ENCODE measurements around the gene ATP2B2. TPM values are rescaled to one million over a fixed set of nuclear protein-coding genes. Genes with fewer than 3 reads are reported as not detected.

Gene ATP2B2
- total and polyA plus RNA-seq, 8 donors: 0.01 to 0.18 (median 0.06) TPM; not detected in 1

DNA sequence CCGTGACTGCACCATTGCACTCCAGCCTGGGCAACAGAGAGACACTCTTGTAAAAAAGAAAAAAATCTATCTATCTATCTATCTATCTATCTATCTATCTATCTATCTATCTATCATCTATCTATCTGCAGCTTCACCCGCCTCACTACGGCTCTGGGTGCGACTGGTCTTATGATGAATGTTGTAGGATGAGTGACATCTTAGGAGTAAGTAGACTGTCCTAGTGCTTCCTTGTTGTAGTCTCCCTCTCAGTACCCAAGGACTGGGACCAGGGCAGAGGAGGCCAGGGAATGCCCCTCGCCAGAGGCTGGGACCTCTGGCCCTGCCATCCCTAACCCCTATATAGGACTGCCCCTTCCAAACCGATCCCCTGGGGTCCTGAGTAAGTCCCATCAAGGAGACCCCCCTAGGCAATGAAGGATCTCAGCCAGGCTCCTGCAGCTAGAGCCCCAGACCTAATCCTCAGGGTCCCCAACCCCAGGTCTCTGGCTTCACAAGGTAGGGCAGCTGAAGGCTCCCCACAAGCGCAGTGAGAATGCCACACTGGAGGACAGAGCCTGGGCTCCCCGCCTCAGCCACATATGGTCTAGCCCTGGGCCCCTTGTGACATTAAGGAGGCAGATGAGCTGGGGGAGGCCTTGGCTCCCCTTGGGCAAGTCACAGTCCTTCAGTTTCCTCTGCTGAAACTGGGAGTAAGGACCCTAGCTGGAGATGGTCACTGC, 183.6 kb downstream of the ATP2B2 start:
- TF ChIP-seq, protein P1, sequence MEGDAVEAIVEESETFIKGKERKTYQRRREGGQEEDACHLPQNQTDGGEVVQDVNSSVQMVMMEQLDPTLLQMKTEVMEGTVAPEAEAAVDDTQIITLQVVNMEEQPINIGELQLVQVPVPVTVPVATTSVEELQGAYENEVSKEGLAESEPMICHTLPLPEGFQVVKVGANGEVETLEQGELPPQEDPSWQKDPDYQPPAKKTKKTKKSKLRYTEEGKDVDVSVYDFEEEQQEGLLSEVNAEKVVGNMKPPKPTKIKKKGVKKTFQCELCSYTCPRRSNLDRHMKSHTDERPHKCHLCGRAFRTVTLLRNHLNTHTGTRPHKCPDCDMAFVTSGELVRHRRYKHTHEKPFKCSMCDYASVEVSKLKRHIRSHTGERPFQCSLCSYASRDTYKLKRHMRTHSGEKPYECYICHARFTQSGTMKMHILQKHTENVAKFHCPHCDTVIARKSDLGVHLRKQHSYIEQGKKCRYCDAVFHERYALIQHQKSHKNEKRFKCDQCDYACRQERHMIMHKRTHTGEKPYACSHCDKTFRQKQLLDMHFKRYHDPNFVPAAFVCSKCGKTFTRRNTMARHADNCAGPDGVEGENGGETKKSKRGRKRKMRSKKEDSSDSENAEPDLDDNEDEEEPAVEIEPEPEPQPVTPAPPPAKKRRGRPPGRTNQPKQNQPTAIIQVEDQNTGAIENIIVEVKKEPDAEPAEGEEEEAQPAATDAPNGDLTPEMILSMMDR (IDR thresholded peaks at IDR 0.05): no peak
- Histone ChIP-seq H3K27ac (peak overlapping the region in 1 of 2 donors; percentile 86), H3K36me3 (peaks cover 3 to 22% of the 10 kb centered on the region in 2 donors), H3K27me3 (peaks cover 0 to 7% of the 10 kb centered on the region in 2 donors), H3K4me3 (peak overlapping the region in 1 of 2 donors; percentile 84), H3K9me3 (no peaks in the 10 kb centered on the region), H3K4me1 (peaks cover 7 to 30% of the 10 kb centered on the region in 2 donors)
- intact Hi-C loops (cut with DNase I): no loop called here
- ATAC-seq: no peak
- DNase-seq: no peak

DNA sequence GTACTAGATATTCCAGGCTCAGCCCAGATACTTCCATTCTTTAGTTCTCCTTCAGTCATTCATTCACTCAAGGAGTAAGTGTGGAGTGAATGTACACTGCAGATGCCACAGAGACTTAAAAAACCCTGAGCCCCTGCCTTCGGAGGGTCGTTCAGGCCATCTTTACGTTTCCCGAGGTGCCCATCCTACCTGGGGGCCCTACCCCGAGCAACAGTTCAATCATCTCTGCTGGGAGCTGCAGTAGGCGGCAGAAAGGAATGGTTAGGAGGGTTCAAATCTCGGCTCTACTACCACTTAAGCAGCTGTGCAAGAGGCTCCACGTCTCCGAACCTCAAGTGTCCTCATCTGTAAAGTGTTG, 185.1 kb downstream of the ATP2B2 start:
- ATAC-seq (peak; percentile 22), DNase-seq (no peak)
- no peaks in the 10 kb centered on the region for H3K9me3 ChIP-seq
- H3K36me3 ChIP-seq: peaks cover 10 to 37% of the 10 kb centered on the region in 2 donors
- no peaks in the 10 kb centered on the region for H3K27me3 ChIP-seq
- H3K4me1 ChIP-seq: peaks cover 7 to 30% of the 10 kb centered on the region in 2 donors
- peak overlapping the region; percentile 84 to 95 for H3K4me3 ChIP-seq
- peak overlapping the region; percentile 82 to 86 for H3K27ac ChIP-seq
- TF ChIP-seq, protein P1 (IDR thresholded peaks at IDR 0.05): no peak
- intact Hi-C loops (cut with DNase I): no loop called here

DNA sequence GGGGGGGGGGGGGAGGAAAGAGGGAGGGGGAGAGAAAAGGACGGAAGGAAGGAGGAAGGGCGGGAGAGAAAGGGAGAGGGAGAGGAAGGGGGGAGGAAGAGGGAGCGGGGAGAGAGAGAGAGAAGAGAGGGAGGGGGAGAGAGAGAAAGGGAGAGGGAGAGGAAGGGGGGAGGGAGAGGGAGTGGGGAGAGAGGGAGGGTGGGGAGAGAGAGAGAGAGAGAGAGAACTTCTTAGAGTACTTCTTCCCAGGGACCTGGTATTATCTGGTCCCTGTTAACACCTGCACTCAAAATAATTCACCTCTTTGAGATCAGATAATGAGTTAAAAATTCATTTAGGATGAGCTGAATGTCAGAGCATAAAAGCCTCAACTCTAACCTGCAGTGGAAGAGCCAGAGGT, 185.6 kb downstream of the ATP2B2 start:
- no peak for DNase-seq
- peak overlapping the region; percentile 84 to 95 for H3K4me3 ChIP-seq
- ATAC-seq: no peak
- TF ChIP-seq, protein P1 (IDR thresholded peaks at IDR 0.05): no peak
- H3K27ac ChIP-seq: no peak overlapping the region
- peaks cover 13 to 42% of the 10 kb centered on the region in 2 donors for H3K36me3 ChIP-seq
- H3K27me3 ChIP-seq: no peaks in the 10 kb centered on the region
- no peaks in the 10 kb centered on the region for H3K9me3 ChIP-seq
- intact Hi-C loops (cut with DNase I): no loop called here
- peaks cover 7 to 30% of the 10 kb centered on the region in 2 donors for H3K4me1 ChIP-seq

DNA sequence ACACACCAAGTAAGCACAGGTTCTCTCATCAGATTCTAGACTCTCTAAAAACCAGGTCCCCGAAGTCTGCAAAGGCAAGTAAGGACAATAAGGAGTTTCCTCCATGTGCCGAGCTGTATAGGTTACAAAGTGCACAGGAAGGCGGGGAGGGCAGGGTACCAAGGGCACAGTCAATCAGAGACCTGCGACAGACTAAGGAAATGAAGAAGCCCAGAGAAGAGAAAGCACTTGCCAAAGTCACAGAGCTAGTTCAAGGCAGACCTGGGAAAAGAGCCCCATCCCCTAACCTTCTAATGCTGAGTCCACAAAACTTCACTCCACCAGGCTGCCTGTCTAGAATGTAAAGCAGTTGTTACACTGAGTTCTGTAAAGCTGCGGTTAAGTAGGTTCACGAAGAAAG, 186.1 kb downstream of the ATP2B2 start:
- Histone ChIP-seq H3K4me3 (peak overlapping the region in 1 of 2 donors; percentile 84), H3K27ac (no peak overlapping the region), H3K27me3 (no peaks in the 10 kb centered on the region), H3K9me3 (no peaks in the 10 kb centered on the region), H3K36me3 (peaks cover 14 to 48% of the 10 kb centered on the region in 2 donors), H3K4me1 (peaks cover 7 to 30% of the 10 kb centered on the region in 2 donors)
- ATAC-seq (no peak), DNase-seq (no peak)
- intact Hi-C loops (cut with DNase I): no loop called here
- TF ChIP-seq, protein P1 (IDR thresholded peaks at IDR 0.05): no peak

DNA sequence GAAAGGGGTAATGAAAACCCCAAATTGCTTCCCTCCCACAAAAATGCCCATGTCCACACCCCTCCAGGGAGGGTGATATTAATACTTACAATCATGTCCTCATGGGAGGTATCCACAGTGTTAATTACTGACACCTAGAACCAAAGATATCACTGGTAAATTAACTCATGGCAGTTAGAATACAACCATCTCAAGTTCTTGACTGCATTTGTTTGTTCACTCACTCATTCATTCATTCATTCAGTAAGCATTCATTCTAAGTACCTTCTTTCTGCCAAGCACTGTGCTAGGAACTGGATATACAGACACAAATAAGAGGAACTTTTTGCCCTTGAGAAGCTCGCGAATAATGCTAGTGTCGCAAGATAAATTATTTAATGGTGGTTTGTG, 187.4 kb downstream of the ATP2B2 start:
- no peak overlapping the region for H3K27ac ChIP-seq
- intact Hi-C loops (cut with DNase I): no loop called here
- ATAC-seq (no peak), DNase-seq (no peak)
- no peak overlapping the region for H3K4me3 ChIP-seq
- peaks cover 14 to 60% of the 10 kb centered on the region in 2 donors for H3K36me3 ChIP-seq
- peaks cover 7 to 30% of the 10 kb centered on the region in 2 donors for H3K4me1 ChIP-seq
- TF ChIP-seq, protein P1 (IDR thresholded peaks at IDR 0.05): no peak
- no peaks in the 10 kb centered on the region for H3K9me3 ChIP-seq
- no peaks in the 10 kb centered on the region for H3K27me3 ChIP-seq

All from left lung (tissue), 10 donors.